HG03439 (cell line): ENCODE results near the gene MTHFD2L.
"Not testable (repeated sequence)": the region's sequence is repeated elsewhere in the genome, so short reads cannot be mapped to it uniquely, and the experiment has no call there.

Source experiments
- ATAC-seq: cut with Tn5 transposase; IDR thresholded peaks from one replicate; pipeline ENCODE4 v1.9.1; 2021; ENCODE audit warnings: mild to moderate bottlenecking, moderate library complexity; ENCODE audit not compliant: unreplicated experiment

The MTHFD2L gene

DNA sequence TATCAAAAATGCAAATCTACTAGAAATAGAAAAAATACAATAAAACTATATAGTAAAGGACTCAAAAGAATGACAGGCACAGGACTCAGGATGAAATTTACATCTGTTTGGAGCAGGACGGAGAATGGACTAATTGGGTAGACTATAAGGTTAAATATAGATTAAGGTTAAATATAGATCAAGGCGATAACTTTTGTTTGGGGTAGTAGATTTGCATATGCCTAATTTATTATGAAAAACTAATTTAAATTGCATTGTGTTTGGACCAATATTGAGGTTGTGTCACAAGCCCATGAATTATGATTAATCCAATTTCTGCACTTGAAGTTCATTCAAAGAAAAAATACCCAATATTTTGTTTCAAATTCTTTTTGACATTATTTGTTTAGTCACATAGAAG, 31.0 kb downstream of the MTHFD2L start:
- ATAC-seq = no peak

DNA sequence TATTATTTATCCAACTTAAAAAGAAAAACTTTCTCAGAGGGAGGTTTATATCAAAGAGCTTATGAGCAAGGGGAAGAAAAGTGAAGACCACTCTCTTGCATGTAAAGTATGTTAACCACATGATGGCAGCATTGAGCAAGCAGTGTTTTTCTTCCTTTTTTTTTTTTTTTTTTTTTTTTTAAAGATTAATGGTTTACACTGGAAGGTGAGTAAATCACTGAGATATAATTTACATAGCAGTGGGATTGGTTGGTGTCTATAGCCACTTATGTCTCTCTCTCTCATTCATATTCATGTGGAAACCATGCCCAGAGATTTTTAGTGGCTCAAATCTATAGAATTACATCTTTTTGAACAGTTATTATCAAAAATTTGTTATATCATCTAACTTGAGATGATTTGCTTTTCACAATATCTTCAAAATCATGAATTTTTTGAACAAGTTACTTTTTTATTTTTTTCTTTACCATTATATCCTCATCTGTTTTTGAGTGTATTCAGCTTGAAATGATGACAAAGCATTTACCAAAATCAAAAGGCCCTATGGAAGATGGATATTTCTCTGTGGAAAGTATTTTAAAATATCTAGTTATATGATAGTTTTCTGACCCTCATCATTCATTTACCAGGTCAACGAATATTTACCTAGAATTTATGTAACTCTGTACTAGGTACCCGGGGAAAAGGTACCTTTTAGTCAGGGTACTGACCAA, 31.6 kb downstream of the MTHFD2L start:
- no peak for ATAC-seq

DNA sequence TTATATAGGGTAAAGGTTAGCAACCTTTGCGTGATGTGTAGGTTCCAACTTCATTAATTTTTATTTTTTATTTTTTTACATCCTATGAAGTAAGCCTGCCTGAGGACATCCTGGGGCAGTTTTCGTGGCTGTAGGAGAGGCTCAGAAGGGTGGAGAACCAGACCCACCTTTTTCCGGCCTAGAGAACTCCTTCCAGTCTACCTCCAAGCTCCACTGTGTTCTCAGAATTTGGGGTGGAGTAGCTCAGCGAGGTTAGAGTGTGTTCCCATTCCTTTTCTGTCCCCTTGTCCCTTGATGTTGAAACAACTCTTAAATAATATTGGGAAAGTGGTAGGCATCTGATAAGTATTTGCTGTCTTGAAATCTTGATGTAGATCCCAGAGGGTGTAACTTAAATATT, 32.4 kb downstream of the MTHFD2L start:
- ATAC-seq = no peak

DNA sequence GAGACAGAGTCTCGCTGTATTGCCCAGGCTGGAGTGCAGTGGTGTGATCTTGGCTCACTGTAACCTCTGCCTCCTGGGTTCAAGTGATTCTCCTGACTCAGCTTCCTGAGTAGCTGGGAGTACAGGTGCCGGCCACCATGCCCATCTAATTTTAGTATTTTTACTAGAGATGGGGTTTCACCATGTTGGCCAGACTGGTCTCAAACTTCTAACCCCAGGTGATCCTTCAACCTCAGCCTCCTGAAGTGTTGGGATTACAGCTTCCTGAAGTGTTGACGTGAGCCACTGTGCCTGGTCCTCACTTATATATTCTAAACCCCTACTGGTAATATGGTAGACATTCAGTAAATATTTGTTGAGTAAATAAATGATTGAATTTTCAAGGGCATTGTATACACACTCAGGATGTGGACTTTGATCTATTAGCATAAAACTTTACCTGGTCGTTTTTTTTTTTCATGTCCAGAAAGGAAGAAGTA, 33.0 kb downstream of the MTHFD2L start:
- no peak for ATAC-seq

DNA sequence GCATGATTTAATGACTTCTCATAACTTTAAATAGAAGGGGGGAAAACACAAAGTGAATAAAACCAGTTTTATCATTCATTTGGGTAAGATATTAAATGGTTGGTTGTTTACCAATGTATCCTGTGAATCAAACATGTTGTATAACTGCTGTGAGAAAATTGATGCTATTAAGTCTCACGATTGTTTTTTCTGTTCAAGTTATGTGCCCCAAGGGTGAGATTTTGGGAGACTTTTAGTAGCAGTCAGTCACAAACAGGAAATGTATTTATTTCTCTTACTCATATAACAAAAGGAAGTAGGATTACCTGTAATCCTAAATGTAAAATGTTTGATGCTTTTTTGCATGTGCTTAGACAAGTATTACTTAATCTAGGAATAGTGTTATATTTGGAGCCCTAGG, 39.2 kb downstream of the MTHFD2L start:
- ATAC-seq = no peak

DNA sequence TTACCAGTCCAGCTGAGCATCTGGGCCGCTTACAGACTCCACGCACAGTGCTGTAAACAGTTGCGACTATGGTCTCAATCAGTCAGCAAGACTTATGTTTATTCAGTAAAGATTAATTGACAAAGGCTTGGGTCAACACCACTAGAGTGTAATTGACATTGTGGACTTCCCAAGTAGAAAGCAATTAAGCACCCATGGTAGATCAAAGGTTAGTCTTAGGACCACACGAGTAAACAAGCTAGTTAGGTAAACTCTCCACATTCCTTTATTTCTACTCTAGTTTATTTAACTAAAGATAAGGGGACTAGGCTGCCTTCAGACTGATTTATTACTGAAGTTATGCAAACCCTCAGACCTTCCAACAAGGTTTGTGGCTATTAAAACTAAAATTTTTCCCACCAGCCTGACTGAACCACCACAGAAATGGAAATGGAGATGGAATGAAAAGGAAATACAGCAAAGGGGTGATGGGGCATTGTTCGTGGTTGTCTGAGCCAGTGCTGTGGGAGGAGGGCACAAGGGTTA, 44.2 kb downstream of the MTHFD2L start:
- ATAC-seq = no peak

DNA sequence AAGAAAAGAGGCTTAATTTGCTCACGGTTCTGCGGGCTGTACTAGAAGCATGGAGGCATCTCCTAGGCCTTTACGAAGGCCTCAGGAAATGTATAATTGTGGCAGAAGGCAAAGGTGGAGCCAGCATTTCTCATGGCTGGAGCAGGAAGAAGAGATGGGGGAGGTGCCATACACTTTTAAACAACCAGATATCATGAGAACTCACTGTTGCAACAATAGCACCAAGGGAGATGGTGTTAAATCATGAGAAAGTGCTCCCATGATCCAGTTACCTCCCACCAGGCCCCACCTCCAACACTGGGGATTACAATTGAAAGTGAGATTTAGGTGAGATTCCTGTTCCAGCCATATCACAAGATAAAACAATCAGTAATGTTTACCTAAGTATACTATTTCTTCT, 45.5 kb downstream of the MTHFD2L start:
- ATAC-seq = no peak

DNA sequence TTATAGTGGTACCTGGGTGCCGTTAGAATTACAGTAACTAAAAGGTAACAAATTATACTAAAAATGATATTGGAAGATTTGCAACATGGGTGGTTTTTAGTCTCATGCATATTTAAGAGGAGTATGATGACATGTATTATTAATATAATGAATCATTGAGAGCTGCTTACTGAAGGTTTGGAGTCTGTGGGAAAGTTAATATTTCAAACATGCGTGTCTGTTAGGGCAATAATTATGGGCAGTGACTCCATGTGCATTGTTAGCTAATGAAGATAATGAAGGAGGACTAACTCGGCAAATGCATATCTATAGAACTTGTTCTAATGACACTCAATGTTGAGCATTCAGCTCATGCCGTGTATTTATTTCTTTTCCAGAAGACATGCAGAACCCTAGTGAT, 47.1 kb downstream of the MTHFD2L start:
- ATAC-seq = no peak

DNA sequence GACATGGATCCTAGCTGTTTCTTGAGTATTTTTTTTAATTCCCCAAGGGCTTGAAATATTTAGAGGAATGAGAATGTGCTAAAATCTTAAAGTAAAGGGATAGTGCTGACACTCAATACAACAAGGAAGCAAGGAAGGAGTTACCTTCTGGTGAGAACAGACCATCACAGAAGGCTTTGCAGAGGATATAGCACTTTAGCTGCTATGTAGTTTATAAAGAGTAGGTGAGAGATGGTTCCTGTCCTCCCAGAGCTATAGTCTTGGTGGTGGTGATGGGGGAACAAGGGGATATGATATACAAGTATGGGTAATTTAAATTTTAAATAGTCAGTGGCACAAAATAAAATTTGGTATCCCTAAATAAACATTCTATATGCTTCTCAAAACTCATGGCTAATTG, 47.6 kb downstream of the MTHFD2L start:
- ATAC-seq = no peak

DNA sequence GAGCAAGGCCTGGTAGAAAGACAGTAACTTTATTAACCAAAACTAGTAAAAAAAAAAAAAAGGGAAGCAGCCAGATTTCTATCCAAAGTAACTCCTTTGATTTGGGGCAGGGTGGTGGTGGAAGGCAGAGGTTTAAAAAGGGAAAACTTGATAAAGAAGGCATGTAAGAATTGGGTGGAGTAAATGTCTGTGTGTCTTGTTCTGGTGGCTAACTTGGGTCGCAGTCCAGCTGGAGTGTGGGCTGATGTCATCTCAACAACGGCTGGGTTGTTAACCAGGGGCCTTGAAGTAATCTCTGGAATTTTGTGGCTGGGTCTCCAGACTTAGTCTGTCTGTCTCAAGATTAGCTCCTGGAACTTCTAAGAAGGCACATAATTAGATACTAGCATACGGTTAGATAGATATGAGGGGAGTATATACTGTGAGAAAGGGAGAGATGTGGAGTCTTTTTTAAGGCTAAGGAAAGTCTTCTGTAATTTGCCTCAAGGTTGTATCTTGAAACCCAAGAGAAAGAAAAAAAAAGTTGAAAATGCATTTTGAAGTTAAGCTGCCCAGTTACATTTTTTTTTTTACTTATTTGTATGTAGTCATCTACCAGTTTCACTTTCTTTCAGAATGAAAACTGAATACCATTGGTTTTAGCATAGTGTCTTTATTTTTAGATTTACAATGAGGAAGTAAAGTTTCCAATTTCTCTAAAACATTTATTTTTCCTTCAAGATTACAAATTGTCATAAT, 48.3 kb downstream of the MTHFD2L start:
- ATAC-seq = peak; percentile 85

DNA sequence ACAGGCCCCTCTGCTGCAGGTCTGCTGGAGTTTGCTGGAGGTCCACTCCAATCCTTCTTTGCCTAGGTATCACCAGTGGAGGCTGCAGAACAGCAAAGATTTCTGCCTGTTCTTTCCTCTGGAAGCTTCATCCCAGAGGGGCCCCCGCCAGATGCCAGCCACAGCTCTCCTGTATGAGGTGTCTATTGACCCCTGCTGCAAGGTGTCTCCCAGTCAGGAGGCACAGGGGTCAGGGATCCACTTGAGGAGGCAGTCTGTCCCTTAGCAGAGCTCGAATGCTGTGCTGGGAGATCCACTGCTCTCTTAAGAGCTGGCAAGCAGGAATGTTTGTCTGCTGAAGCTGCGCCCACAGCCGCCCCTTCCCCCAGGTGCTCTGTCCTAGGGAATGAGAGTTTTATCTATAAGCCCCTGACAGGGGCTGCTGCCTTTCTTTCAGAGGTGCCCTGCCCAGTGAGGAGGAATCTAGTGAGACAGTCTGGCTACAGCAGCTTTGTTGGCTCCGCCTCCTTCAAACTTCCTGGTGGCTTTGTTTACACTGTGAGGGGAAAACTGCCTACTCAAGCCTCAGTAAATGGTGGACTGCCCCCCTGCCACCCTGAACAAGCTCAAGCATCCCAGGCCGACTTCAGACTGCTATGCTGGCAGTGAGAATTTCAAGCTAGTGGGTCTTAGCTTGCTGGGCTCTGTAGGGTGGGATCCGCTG, 56.7 kb downstream of the MTHFD2L start:
- ATAC-seq = not testable (repeated sequence)

DNA sequence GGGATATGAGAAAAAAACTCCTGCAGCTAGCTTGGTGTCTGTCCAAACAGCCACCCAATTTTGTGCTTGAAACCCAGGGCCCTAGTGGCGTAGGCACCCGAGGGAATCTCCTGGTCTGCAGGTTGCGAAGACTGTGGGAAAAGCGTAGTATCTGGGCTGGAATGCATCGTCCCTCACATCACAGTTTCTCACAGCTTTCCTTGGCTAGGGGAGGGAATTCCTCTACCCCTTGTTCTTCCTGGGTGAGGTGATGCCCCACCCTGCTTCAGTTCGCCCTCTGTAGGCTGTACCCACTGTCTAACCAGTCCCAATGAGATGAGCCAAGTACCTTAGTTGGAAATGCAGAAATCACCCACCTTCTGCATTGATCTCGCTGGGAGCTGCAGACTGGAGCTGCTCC, 57.3 kb downstream of the MTHFD2L start:
- ATAC-seq = not testable (repeated sequence)

DNA sequence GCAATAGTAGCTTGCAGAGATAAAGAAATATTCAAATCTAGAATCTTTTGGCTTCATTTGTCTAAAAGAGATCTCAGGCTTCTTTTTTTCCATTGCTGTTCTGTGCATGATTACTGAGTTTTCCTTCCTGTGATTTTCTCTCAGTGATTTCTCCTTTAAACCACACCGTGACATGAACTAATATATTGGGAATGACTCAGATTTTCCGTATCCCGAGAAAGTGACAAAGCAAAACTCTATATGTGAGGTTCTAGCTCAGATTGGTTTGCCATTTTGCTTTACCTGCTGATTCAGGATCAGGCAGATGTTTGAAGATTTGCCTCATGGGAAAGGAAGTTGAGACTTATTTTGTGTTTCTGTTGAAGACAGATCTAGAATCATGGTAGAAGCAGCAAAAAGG, 59.4 kb downstream of the MTHFD2L start:
- ATAC-seq = no peak

DNA sequence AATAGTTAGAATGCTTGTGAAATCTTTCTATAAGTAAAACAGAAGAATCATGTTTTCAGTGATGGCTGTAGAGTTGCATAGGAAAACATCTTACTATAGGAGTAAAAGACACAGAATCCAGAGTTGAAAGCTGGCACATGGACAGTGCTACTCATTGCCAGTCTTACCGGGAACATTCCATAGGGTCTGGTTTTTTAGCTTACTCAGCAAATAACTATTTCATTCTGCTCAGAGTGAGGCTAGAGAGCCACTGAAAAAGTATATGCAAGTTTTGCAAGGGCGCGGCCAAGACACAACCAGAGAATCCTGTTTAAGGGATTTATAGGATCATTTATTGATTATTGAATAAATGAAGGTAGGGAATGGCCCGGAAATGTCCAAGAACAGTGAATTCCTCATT, 60.3 kb downstream of the MTHFD2L start:
- ATAC-seq = no peak

DNA sequence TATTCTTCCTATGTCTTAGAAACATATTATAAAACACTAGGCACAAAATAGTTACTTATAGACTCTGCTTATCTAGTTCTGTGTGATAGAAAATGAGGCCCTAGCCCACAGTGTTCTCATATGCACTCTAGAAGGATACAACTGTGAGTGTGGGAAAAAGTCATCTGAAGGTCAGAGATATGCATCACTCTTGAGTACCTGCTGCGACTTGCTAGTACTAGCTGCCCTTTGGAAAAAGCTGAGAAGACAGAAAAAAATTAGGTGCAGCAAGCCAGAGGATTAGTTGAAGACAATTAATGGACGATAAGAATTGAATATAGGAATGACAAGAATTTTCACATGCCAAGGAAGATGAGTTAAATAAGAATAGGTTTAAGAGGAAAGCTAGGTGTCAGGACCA, 61.3 kb downstream of the MTHFD2L start:
- ATAC-seq = no peak

DNA sequence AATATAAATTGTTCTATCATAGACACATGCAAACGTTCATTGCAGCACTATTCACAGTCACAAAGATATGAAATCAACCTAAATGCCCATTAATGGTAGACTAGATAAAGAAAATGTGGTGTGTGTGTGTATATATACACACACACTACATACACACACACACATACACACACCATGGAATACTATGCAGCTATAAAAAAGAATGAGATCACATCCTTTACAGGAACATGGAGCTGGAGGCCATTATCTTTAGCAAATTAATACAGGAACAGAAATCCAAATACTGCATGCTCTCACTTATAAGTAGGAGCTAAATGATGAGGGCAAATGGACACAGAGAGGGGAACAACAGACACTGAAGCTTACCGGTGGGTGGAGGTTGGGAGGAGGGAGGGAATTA, 65.2 kb downstream of the MTHFD2L start:
- ATAC-seq = no peak

DNA sequence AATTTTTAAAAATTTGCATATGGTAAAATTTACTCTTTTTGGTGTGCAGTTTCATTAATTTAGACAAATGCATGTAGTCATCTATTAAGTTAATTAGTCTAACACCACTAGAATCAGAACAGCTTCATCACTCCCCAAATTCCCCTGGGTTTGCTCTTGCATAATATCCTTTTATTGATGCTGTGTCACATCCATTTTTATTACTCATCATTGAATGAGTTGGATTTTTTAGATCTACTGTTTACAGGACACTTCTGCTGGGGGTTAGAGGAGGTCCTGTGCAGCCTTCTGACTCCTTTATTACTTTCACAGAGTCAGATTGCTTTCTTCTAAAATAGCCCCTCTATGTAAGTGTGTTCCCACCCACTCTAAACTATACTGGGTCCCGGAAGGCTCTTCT, 65.9 kb downstream of the MTHFD2L start:
- no peak for ATAC-seq

DNA sequence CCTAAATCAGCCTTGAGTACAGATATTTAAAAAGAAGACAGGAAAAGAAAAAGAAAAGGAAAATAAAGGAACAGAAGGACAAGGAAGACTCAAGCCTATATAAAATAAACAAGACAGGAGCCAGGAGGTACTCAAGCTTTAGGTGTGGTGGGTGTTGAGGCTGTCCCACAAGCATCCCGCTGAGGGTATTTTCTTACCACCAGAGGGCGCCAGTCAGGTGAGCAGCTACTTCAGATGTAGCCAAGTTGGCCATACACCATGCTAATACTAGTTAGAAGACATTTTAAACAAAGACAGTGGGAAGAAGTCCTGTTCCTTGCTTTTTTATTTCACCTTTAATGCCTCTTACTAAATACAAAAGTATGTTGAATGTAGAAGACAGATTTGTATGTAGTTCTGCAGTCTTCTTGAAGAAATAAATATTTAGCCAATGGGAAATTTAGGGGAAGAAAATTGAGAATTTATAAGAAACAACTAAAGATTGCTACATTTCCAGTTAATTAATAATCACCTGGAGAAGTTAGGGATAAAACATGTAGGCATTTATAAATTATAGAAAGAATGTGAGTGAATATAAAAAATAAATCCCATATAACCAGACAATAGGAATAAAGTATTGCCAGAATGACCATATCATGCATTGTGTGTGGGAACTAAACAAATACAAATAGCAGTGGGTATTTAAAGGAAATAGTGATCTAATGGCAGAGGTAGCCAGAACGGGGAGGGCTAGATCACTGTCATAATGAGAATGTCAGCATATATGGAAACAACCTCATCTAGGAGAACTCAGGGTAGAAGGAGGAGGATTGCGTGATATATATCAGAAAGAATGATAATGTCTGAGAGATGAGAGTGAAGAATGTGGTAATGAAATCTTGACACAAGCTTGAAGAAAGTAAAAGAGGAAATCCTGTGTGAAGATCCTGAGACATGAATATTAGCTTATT, 71.0 kb downstream of the MTHFD2L start:
- ATAC-seq = peak; percentile 87

DNA sequence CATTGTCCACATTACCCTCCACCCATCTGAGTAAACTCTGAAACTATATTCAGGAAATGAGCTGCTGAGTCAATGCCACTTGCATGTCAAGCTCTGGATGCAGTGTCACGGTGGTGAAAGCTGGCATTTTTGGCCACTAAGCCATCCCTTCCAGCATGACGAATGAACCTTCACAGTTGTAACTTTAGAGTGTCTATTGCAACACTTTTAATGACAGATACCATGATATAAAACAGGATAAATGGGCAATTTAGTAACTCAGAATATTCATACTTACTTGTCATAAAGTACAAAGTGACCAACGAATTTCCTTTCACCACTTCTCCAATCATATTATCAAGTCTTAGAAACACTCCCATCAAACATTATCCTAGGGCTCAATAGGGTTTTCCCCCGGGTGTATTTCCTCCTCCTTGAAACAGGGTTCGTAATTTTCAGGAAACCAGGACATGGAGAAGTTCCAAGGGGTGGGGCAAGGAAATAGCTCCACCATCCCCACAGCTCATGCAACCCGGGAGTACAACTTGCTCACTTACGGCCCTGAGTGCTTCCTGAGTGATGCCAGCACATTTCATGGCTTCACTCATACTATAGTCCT, 73.1 kb downstream of the MTHFD2L start:
- ATAC-seq = no peak

DNA sequence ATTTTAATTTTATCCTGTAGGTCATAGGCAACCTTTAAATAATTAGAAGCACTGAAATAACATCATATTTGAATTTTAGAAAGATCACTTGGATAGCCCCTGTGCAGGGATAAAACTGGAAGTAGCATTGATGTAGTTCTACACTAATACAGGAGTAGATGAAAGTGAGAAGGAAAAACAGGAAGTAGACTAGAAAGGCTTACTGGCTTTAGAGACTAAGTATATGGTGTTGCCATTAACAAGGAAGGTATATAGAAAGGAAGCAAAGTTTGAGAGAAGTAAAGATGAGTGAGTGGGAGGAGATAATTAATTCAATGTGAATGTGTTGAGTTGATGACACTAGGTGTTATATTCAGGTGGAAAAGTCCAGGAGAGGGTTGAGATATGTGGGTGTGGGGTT, 77.2 kb downstream of the MTHFD2L start:
- ATAC-seq = peak; percentile 53
